Kidney (tissue), 14 donors: ENCODE measurements around the gene LIPC. TPM values are rescaled to one million over a fixed set of nuclear protein-coding genes. Genes with fewer than 3 reads are reported as not detected.

ENCODE experiments used
- DNase-seq, 5 donors: peaks; one replicate each; pipeline ENCODE4 v3.0.0-alpha.2; 2013 to 2020
- FAIRE-seq: peaks from 2 replicates; lab custom pipeline; 2012; peaks lifted over from hg19 to GRCh38; lab: Jason Lieb, UNC
- H3K27ac ChIP-seq, 2 donors: one replicate each; pipeline ENCODE4 v1.7.0; 2013; ENCODE audit warnings: low read depth in 2 of 2, low read length in 2 of 2, inconsistent platforms in 1 of 2
- H3K27me3 ChIP-seq: one replicate; pipeline ENCODE4 v1.7.1; 2013; ENCODE audit warnings: low read length, inconsistent platforms; ENCODE audit not compliant: control insufficient read depth, insufficient read depth
- H3K36me3 ChIP-seq, 3 donors: one replicate each; pipeline versions ENCODE4 v1.7.0 to v1.7.1; 2013; ENCODE audit warnings: low read length in 3 of 3, control low read depth in 1 of 3, inconsistent platforms in 1 of 3; ENCODE audit not compliant: insufficient read depth in 3 of 3, control insufficient read depth in 2 of 3
- H3K4me1 ChIP-seq, 3 donors: one replicate each; pipeline versions ENCODE4 v1.7.0 to v1.7.1; 2013; ENCODE audit warnings: low read length in 3 of 3, inconsistent platforms in 1 of 3, low read depth in 1 of 3; ENCODE audit not compliant: control insufficient read depth in 2 of 3, insufficient read depth in 2 of 3
- H3K4me3 ChIP-seq, 3 donors: one replicate each; pipeline versions ENCODE4 v1.7.0 to v1.8.1; 2013; ENCODE audit warnings: low read length in 3 of 3, control low read depth in 1 of 3, inconsistent platforms in 1 of 3
- H3K9ac ChIP-seq, 3 donors: one replicate each; pipeline versions ENCODE4 v1.7.0 to v1.7.1; 2013; ENCODE audit warnings: low read length in 3 of 3, control low read depth in 1 of 3, inconsistent platforms in 1 of 3
- H3K9me3 ChIP-seq, 3 donors: one replicate each; pipeline versions ENCODE4 v1.7.0 to v1.7.1; 2013; ENCODE audit warnings: low read length in 3 of 3, control low read depth in 1 of 3, inconsistent platforms in 1 of 3; ENCODE audit not compliant: control insufficient read depth in 2 of 3, insufficient read depth in 1 of 3
- CTCF ChIP-seq: IDR thresholded peaks from 3 replicates; pipeline ENCODE4 v1.5.1; 2012; ENCODE audit warnings: mild to moderate bottlenecking, moderate library complexity, borderline replicate concordance; ENCODE audit not compliant: insufficient read depth; ENCODE audit errors: extremely low read depth
- intact Hi-C: fragments of 100-400 bp; cut with DNase I; formaldehyde crosslinking; loops from one replicate; pipeline ENCODE4 v1.11.1; 2022
- polyA plus RNA-seq: library from polyadenylated mRNA; stranded (reverse); fragments of 350-450 nt; fragmentation: Illumina TruSeq; extraction: RNeasy Lipid Tissue Mini Kit (QIAGEN cat#74804); gene quantifications from one replicate; pipeline ENCODE4 v1.2.3, GENCODE V29; 2014; ENCODE audit warnings: low read depth, low replicate concordance; ENCODE audit not compliant: insufficient read depth
- total RNA-seq: library from RNA; stranded (reverse); fragmentation: NEBNext Ultra II Directional; extraction: Animal tissue kit (Norgen Biotek cat#: 25700); gene quantifications from one replicate; pipeline ENCODE4 v1.2.1, GENCODE V29; 2021
- donor health status: control.
- donor health status: control.
- donor health status: control.
- donor health status: control.
- donor health status: control.
- donor health status: DM: yes; HTN: yes; CAD: no.
- donor health status: Normal renal cell carcinoma (clear cell type).

Gene LIPC
- total and polyA plus RNA-seq, 2 donors from 2014 or later: 9.9 to 21.6 TPM

- Histone ChIP-seq H3K4me3 (no peak overlapping the region), H3K9ac (no peak overlapping the region), H3K4me1 (peaks cover 5 to 34% (median 19%) of the 10 kb centered on the region in 3 donors), H3K36me3 (no peaks in the 10 kb centered on the region), H3K9me3 (no peaks in the 10 kb centered on the region), H3K27me3 (no peaks in the 10 kb centered on the region), H3K27ac (no peak overlapping the region)
- DNase-seq: no peak
- intact Hi-C loops: no loop called here
- no peak for TF ChIP-seq CTCF
- no peak for FAIRE-seq
Observed at GRCh38 chr15:58525991-58526421, 94.2 kb downstream of the LIPC start.

GRCh38 chr15:58526647-58527192, 94.9 kb downstream of the LIPC start:
- H3K4me1 ChIP-seq: peaks cover under 1 to 32% (median 19%) of the 10 kb centered on the region in 3 donors
- intact Hi-C loops: no loop called here
- FAIRE-seq (no peak), DNase-seq (no peak)
- peak overlapping the region in 1 of 2 donors; percentile 5 for H3K27ac ChIP-seq
- H3K27me3 ChIP-seq: no peaks in the 10 kb centered on the region
- H3K4me3 ChIP-seq: no peak overlapping the region
- H3K9ac ChIP-seq: no peak overlapping the region
- TF ChIP-seq CTCF: no peak
- no peaks in the 10 kb centered on the region for H3K36me3 ChIP-seq
- no peaks in the 10 kb centered on the region for H3K9me3 ChIP-seq

GRCh38 chr15:58527573-58528187, 95.9 kb downstream of the LIPC start:
- no peaks in the 10 kb centered on the region for H3K27me3 ChIP-seq
- no peak overlapping the region for H3K9ac ChIP-seq
- H3K4me1 ChIP-seq: peaks cover 0 to 25% (median 19%) of the 10 kb centered on the region in 3 donors
- no peak for TF ChIP-seq CTCF
- FAIRE-seq (no peak), DNase-seq (no peak)
- H3K27ac ChIP-seq: peak overlapping the region; percentile 35 to 82
- H3K4me3 ChIP-seq: no peak overlapping the region
- intact Hi-C loops: no loop called here
- no peaks in the 10 kb centered on the region for H3K9me3 ChIP-seq
- H3K36me3 ChIP-seq: no peaks in the 10 kb centered on the region
